Bone marrow (tissue), 2 donors: ENCODE measurements around the gene PPIF.
A peak's percentile ranks its signal among the peaks of the same experiment; 100 is the strongest.
"Not testable (repeated sequence)": the region's sequence is repeated elsewhere in the genome, so short reads cannot be mapped to it uniquely, and the experiment has no call there.

Experiments
- DNase-seq, 2 donors: peaks; one replicate each; lab custom pipeline; 2025; lab: John Stamatoyannopoulos, UW

Gene PPIF

GRCh38 chr10:79331709-79332108, 15.6 kb upstream of the PPIF start:
- peak; percentile 65 to 93 for DNase-seq

GRCh38 chr10:79332610-79333315, 14.5 kb upstream of the PPIF start:
- DNase-seq = not testable (repeated sequence)

GRCh38 chr10:79333513-79333912, 13.8 kb upstream of the PPIF start:
- DNase-seq = no peak

- DNase-seq = no peak
Observed at GRCh38 chr10:79334573-79334972, 12.7 kb upstream of the PPIF start.

- no peak for DNase-seq
Observed at GRCh38 chr10:79335094-79335469, 12.2 kb upstream of the PPIF start.

- no peak for DNase-seq
Observed at GRCh38 chr10:79335470-79336235, 11.6 kb upstream of the PPIF start.

GRCh38 chr10:79336276-79336675, 11.0 kb upstream of the PPIF start:
- DNase-seq = no peak

GRCh38 chr10:79336739-79337138, 10.5 kb upstream of the PPIF start:
- DNase-seq = no peak

- not testable (repeated sequence) for DNase-seq
Observed at GRCh38 chr10:79337783-79338469, 9.3 kb upstream of the PPIF start.

- DNase-seq = no peak
Observed at GRCh38 chr10:79339266-79339665, 8.0 kb upstream of the PPIF start.

GRCh38 chr10:79340646-79341244, 6.5 kb upstream of the PPIF start:
- no peak for DNase-seq

GRCh38 chr10:79342295-79342761, 4.9 kb upstream of the PPIF start:
- DNase-seq = no peak

- no peak for DNase-seq
Observed at GRCh38 chr10:79342811-79343561, 4.3 kb upstream of the PPIF start.

- DNase-seq = no peak
Observed at GRCh38 chr10:79344502-79345195, 2.6 kb upstream of the PPIF start.

- no peak for DNase-seq
Observed at GRCh38 chr10:79345241-79346011, 1.8 kb upstream of the PPIF start.

GRCh38 chr10:79346012-79346340, 1.3 kb upstream of the PPIF start:
- DNase-seq = no peak

- no peak for DNase-seq
Observed at GRCh38 chr10:79346388-79347225, 662 bp upstream of the PPIF start.

- DNase-seq = peak; percentile 16 to 69
Observed at GRCh38 chr10:79347894-79348639, 798 bp downstream of the PPIF start.

GRCh38 chr10:79348640-79348988, 1.3 kb downstream of the PPIF start:
- DNase-seq = no peak
